Fibroblast of upper back skin (primary cell): ENCODE measurements around the gene FGF9.

ENCODE experiments used
- DNase-seq: peaks from one replicate; pipeline ENCODE4 v3.0.0-alpha.2; 2013

The FGF9 gene

GRCh38 chr13:21670883-21671619 is at the start of gene FGF9:
Gene FGF9, plus strand, starts transcription at chr13:21671073. Its CDS starts 840 bp downstream, at chr13:21671913.
- DNase-seq, result peak; percentile 51

- peak; percentile 28 for DNase-seq
Observed at GRCh38 chr13:21625366-21625765, 45.5 kb upstream of the FGF9 start.

- no peak for DNase-seq
Observed at GRCh38 chr13:21632196-21632595, 38.7 kb upstream of the FGF9 start.

GRCh38 chr13:21636656-21637055 is 34.2 kb upstream of the FGF9 start:
- no peak for DNase-seq

- peak; percentile 29 for DNase-seq
Observed at GRCh38 chr13:21637296-21637695, 33.6 kb upstream of the FGF9 start.

GRCh38 chr13:21638319-21639282 is 32.3 kb upstream of the FGF9 start:
- peak; percentile 11 for DNase-seq

GRCh38 chr13:21639561-21639960 is 31.3 kb upstream of the FGF9 start:
- DNase-seq, result no peak

GRCh38 chr13:21641629-21642028 is 29.2 kb upstream of the FGF9 start:
- DNase-seq, result no peak

GRCh38 chr13:21657538-21657937 is 13.3 kb upstream of the FGF9 start:
- DNase-seq, result peak; percentile 40

GRCh38 chr13:21659087-21659486 is 11.8 kb upstream of the FGF9 start:
- no peak for DNase-seq

- DNase-seq, result no peak
Observed at GRCh38 chr13:21661097-21661909, 9.6 kb upstream of the FGF9 start.

GRCh38 chr13:21663197-21663596 is 7.7 kb upstream of the FGF9 start:
- DNase-seq, result no peak

- DNase-seq, result no peak
Observed at GRCh38 chr13:21668732-21669275, 2.1 kb upstream of the FGF9 start.

GRCh38 chr13:21670006-21670882 is 629 bp upstream of the FGF9 start:
- DNase-seq, result peak; percentile 41

GRCh38 chr13:21671620-21672286 is 880 bp downstream of the FGF9 start:
- DNase-seq, result no peak

- no peak for DNase-seq
Observed at GRCh38 chr13:21672287-21672680, 1.4 kb downstream of the FGF9 start.

GRCh38 chr13:21672796-21673538 is 2.1 kb downstream of the FGF9 start:
- DNase-seq, result no peak

- no peak for DNase-seq
Observed at GRCh38 chr13:21673539-21673788, 2.6 kb downstream of the FGF9 start.

- DNase-seq, result no peak
Observed at GRCh38 chr13:21673789-21674489, 3.1 kb downstream of the FGF9 start.

- DNase-seq, result no peak
Observed at GRCh38 chr13:21674490-21675009, 3.7 kb downstream of the FGF9 start.
